HG02840 (cell line): ENCODE measurements around the gene LRATD1.

Experiments used
- ATAC-seq: cut with Tn5 transposase; IDR thresholded peaks from one replicate; pipeline ENCODE4 v1.9.1; 2021; ENCODE audit warnings: mild to moderate bottlenecking, moderate library complexity, moderate number of reproducible peaks; ENCODE audit not compliant: unreplicated experiment, low FRiP score

Gene LRATD1

GRCh38 chr2:14633061-14633460 lies 544 bp downstream of the LRATD1 start:
- ATAC-seq, result no peak

DNA sequence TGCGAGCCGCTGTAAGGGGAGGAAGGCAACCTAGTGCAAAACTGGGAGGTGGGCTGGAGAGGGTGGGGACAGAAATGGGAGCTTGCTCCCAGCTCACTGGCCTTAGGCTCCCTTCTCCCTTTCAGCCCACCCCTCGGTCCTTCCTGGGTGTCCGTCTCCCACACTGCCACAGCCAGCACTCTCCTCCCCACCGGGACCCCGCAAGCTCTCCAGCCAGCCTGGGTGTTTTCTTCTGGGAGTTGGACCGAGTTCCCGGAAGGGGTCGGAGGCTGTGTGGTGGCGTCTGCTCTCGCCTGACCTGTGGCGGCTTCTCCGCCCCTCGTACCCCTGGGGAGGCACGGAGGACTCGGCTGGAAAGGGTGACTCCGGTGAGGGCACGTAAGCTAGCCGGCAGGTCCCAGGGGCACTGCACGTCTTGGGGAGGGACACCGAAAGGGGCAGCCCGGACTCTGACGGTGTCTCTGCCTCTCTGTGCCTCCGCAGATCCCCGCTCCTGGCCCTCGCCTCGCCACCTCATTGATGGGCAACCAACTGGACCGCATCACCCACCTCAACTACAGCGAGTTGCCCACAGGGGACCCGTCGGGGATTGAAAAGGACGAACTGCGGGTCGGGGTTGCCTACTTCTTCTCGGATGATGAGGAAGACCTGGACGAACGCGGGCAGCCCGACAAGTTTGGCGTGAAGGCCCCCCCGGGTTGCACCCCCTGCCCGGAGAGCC lies 1.1 kb downstream of the LRATD1 start:
- ATAC-seq, result no peak

GRCh38 chr2:14634182-14634488 lies 1.6 kb downstream of the LRATD1 start:
- no peak for ATAC-seq

DNA sequence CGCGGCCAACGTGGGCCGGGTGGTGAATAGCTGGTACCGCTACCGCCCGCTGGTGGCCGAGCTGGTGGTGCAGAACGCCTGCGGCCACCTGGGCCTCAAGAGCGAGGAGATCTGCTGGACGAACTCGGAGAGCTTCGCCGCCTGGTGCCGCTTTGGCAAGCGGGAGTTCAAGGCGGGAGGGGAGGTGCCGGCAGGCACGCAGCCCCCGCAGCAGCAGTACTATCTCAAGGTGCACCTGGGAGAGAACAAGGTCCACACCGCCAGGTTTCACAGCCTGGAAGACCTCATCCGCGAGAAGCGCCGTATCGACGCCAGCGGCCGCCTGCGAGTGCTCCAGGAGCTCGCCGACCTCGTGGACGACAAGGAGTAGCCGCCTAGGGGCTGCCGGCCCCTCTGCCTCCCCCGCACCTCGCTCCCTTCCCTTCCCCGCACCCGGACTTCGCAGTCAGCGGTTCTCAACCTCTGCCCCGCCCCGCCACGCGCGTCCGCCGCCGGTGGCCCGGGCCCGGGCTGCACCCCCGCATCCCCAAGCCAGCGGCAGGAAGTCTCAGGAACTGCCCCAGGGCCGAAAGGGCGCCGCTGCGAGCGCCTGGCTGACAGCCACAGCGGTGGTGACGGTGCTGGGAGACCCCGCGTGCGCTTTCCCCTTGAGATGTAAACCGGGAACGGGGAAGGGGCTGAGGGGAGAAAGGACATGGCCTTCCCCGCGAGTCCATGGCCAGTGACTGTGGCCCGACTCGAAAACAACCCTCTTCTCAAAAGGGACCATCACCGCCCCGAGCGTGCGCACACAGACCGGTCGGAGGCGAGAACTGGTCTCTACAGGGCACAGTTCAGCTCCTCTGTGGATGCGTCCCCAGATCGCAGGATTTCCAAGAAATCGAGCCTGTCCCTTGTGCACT lies 2.2 kb downstream of the LRATD1 start:
- no peak for ATAC-seq

- ATAC-seq, result no peak
Measured at GRCh38 chr2:14635391-14635871, 2.9 kb downstream of the LRATD1 start.

- no peak for ATAC-seq
Measured at GRCh38 chr2:14638488-14638887, 6.0 kb downstream of the LRATD1 start.

DNA sequence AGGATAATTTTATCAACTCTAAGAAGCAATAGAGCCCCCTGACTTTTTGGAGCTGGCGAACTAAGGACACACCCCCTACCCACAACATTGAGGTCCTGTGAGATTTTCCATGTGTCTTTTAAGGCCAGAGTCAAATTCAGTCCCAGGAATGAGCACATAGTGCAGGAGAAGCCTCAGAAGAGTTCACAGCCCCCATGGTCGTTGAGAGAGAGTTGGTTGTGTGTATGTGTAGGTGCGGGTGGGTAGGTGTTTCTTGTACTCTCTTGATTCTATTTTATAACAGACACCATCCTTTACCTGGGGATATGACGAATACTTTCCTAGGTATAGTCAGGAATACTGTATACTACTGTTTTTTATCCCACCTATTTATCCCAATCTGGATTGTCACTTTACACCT lies 8.6 kb downstream of the LRATD1 start:
- no peak for ATAC-seq

DNA sequence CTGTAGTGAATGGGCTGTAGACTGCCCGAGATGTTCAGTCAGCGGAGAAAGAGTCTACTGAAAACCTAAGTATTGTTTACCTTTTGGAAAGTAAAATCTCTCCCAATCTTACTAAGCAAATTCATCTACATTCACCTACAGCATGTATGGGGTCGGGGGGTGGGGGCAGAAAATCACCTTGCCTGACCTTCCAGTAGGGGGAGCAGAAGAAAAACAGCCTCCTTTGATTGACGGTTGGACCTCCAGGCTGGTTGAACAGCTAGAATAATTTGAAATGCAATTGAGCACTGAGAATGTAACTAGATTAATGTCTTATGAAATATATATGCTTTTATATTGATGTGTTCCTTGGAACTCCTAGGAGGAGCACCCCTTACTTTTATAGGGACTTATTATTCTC lies 10.0 kb downstream of the LRATD1 start:
- no peak for ATAC-seq

DNA sequence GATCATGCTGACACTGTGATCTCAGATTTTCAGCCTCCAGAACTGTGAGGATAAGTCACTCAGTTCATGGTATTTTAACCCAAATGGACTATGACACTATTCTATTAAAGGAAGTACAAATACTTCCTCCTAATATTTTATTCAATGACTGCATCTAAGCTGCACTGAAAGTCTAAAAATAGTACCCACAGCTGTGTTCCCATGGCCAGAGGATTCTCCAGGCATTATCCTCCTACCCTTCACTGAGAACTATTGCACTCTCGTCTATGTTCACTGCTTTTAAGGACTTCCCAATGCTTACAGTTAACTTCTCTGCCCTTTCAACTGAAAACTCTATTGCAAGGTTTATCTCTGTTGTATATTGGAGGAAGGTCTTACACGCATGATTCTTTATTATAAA lies 15.2 kb downstream of the LRATD1 start:
- no peak for ATAC-seq

DNA sequence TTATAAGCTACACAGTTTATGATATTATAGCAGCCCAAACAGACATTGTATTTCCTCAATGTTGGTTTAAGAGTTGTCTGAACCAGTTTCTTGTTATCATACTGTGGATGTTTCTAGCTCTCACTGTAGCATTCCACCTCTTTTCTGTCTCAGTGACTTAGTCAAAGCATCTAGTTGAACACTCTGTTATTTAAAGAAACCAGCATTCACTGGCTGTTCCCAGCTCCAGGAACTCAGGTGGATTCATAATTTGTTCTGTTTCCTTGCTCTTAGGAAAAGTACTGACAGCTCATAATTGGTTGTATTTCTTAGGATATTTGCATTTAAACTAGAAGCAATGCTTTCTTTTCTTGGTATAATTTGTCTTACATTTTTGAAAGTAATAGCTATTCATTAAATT lies 17.5 kb downstream of the LRATD1 start:
- ATAC-seq, result no peak

- peak; percentile 77 for ATAC-seq
Measured at GRCh38 chr2:14654835-14655282, 22.3 kb downstream of the LRATD1 start.

GRCh38 chr2:14656146-14656545 lies 23.6 kb downstream of the LRATD1 start:
- ATAC-seq, result no peak

GRCh38 chr2:14661163-14661562 lies 28.6 kb downstream of the LRATD1 start:
- ATAC-seq, result no peak

DNA sequence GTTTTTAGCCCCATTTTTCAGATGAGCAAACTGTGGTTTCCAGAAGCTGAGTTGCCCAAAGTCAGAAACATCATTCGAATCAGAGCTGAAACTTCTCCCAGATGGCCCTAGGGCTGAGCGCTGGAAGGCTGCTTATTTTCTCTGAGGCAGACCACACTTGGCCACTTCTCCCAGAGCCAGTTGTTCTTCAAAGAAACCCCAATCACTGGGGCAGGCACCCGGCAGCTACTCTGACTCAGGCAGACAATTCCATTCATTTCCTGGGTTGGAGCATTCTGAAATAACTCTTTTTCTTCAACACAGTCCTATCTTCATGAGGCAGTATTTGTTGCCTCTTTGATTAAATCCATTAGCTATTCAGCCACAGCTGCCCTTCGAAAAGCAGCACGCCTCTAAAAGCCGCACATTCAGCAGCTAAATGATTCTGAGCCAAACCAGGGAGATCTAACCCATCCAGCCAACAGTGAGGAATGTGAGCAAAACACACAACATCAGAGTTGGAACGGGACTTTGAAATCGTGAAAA lies 40.9 kb downstream of the LRATD1 start:
- ATAC-seq, result no peak

GRCh38 chr2:14675489-14675888 lies 43.0 kb downstream of the LRATD1 start:
- ATAC-seq, result no peak

DNA sequence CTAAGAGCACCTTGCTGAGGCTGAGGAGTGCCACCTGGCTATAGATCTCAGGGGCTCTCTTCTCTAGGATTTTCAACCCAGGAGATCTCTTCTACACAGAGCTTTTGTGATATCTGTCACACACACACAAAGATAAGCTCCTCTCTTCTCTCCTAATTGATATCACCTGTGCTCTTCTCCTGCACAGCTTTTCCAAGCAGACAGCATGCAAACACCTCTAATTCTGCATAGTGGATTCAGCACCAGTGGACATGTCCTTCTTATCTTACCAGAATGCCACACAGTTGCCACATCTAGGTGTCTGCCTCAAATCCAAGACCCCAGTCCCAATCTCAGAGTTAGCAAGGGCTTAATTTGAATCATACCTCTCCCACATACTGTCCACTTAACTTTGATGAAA lies 43.9 kb downstream of the LRATD1 start:
- ATAC-seq, result no peak

DNA sequence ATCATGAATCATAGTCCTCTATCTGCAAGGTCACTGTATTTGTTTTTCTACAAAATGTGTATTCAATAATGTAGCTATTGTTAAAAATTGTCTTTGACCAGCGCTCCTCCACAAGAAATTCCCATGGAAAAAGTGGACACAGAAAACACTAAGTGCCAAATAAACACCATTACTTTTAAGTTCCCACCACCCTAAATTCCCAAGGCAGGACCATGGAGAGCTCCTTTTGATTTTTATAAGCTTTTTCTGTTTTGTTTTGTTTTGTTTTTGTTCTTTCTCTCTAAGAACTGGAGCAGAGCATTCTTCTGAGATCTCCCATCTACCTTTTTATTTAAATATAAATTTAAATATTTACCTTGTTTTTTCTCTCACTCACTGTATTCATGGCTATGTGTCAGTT lies 44.5 kb downstream of the LRATD1 start:
- ATAC-seq, result no peak

- ATAC-seq, result no peak
Measured at GRCh38 chr2:14678761-14679160, 46.2 kb downstream of the LRATD1 start.

GRCh38 chr2:14681608-14682007 lies 49.1 kb downstream of the LRATD1 start:
- no peak for ATAC-seq
